Osteoblast (primary cell): ENCODE measurements around the gene AFDN. TPM values are rescaled to one million over a fixed set of nuclear protein-coding genes. Genes with fewer than 3 reads are reported as not detected.

ENCODE experiments used
- DNase-seq: peaks from one replicate; pipeline ENCODE4 v3.0.0; 2011; ENCODE audit warnings: low spot score, mixed read lengths; ENCODE audit not compliant: insufficient read length; ENCODE audit errors: missing footprints
- H2AFZ ChIP-seq: 2 replicates; pipeline ENCODE4 v1.6.0; 2011; ENCODE audit warnings: mild to moderate bottlenecking, low read length
- H3K27ac ChIP-seq: 2 replicates; pipeline ENCODE4 v1.5.1; 2011; ENCODE audit warnings: mild to moderate bottlenecking, low read depth, low read length, moderate library complexity
- H3K27me3 ChIP-seq: 2 replicates; pipeline ENCODE4 v1.6.0; 2012; ENCODE audit warnings: mild to moderate bottlenecking, control low read depth, inconsistent platforms, low read length, moderate library complexity; ENCODE audit not compliant: insufficient read depth
- H3K36me3 ChIP-seq: 2 replicates; pipeline ENCODE4 v1.5.1; 2011; ENCODE audit warnings: mild to moderate bottlenecking, low read length, control low read depth, moderate library complexity; ENCODE audit not compliant: insufficient read depth
- H3K4me1 ChIP-seq: 2 replicates; pipeline ENCODE4 v1.5.1; 2011; ENCODE audit warnings: mild to moderate bottlenecking, low read length, control low read depth, moderate library complexity; ENCODE audit not compliant: insufficient read depth
- H3K4me2 ChIP-seq: 2 replicates; pipeline ENCODE4 v1.6.0; 2011; ENCODE audit warnings: mild to moderate bottlenecking, low read length; ENCODE audit not compliant: insufficient read depth
- H3K4me3 ChIP-seq: fragments of 200-600 bp; sonication (generic); 3 replicates; pipeline ENCODE4 v1.5.1; 2012; ENCODE audit warnings: mild to moderate bottlenecking, low read length, inconsistent platforms; ENCODE audit not compliant: insufficient read depth
- H3K79me2 ChIP-seq: 2 replicates; pipeline ENCODE4 v1.6.0; 2012; ENCODE audit warnings: mild to moderate bottlenecking, low read length, control low read depth, inconsistent platforms; ENCODE audit not compliant: insufficient read depth
- H3K9me3 ChIP-seq: 2 replicates; pipeline ENCODE4 v1.5.1; 2011; ENCODE audit warnings: low read depth, low read length, control low read depth
- H4K20me1 ChIP-seq: 2 replicates; pipeline ENCODE4 v1.6.0; 2012; ENCODE audit warnings: mild to moderate bottlenecking, low read length, control low read depth; ENCODE audit not compliant: insufficient read depth
- total RNA-seq: library from RNA; depleted of rRNA; stranded (reverse); fragments of >200 nt; gene quantifications from 2 replicates; pipeline ENCODE4 v1.2.3, GENCODE V29; 2012
- TF ChIP-seq, protein P1 (sequence below): IDR thresholded peaks from 2 replicates; pipeline ENCODE4 v1.5.1; 2011; ENCODE audit warnings: mild to moderate bottlenecking, low read depth, low read length, moderate library complexity; ENCODE audit errors: extremely low read depth

AFDN gene
- total RNA-seq, 1 donor, result 52.5 TPM

DNA sequence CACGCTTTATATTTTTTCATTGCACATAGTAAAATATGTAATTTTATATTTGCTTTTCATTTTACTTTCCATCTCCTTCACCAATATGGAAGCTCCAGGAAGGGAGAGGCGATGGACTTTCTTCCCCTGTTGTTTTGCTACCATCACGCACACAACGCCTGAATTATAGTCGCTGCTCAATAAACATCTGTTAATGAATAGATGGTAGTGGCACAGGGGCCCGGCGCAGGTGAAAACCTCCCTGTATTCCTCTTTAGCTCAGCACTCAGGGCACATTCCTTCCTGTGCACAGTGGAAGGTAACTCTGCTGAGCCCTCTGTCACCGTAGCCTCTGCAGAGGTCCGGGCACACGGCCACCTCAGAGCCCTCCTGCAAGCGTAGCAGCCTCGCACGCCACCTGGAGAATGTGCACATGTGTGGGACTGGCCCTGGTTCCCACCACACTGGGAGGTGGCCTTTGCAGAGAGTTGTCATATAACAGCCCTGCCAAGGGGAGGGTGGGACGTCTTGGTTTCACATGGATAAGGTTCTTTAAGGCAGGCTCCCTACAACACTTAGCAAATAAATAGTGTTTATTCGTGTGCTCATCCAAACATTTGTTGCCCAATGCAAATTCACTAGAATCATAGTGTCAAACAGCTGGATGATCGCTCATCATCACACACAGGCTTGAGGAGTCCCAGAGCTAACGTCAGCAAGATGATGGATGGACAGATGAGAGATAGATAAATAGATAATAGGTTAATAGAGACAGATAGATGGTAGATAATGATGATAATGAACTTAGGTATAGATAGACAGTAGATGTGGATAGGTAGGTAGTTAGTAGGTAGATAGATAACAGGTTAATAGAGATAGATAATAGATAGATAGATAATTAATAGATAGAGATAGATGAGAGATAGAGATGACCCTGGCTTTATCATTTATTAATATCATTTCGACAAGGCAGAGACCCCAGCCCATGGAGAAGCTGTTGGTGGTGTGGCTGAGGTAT, 32.3 kb upstream of the AFDN start:
- no peak overlapping the region for H2AFZ ChIP-seq
- H3K36me3 ChIP-seq, result no peaks in the 10 kb centered on the region

DNA sequence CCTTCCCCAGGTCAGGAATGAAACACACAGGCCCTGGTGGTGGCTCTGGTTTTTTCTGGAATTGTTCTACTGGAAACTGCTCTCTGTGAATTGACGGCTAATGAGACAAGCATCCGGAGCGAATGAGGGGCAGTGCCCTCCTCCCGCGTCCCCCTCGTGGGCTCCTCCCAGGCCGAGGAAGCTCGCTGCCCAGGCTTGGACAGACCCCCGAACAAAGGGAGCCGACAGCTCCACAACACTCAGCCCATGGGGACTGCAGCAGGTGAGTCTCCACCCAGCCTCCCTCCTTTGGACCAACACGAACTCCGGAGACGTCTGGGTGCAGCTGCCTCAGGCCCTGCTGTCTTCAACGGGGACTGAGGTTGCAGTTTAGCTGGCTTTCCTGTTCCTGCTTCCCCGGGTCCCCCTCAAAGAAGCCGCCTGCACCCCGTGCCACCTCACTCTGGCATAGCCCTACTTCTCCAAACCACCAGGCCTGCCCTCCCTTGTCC, 31.3 kb upstream of the AFDN start:
- Histone ChIP-seq H3K9me3 (no peaks in the 10 kb centered on the region), H3K27ac (no peak overlapping the region), H3K4me3 (no peak overlapping the region), H3K79me2 (no peaks in the 10 kb centered on the region), H4K20me1 (no peaks in the 10 kb centered on the region), H3K36me3 (no peaks in the 10 kb centered on the region), H3K27me3 (no peaks in the 10 kb centered on the region), H3K4me1 (no peaks in the 10 kb centered on the region), H3K4me2 (no peak overlapping the region), H2AFZ (no peak overlapping the region)
- DNase-seq, result no peak
- TF ChIP-seq, protein P1, sequence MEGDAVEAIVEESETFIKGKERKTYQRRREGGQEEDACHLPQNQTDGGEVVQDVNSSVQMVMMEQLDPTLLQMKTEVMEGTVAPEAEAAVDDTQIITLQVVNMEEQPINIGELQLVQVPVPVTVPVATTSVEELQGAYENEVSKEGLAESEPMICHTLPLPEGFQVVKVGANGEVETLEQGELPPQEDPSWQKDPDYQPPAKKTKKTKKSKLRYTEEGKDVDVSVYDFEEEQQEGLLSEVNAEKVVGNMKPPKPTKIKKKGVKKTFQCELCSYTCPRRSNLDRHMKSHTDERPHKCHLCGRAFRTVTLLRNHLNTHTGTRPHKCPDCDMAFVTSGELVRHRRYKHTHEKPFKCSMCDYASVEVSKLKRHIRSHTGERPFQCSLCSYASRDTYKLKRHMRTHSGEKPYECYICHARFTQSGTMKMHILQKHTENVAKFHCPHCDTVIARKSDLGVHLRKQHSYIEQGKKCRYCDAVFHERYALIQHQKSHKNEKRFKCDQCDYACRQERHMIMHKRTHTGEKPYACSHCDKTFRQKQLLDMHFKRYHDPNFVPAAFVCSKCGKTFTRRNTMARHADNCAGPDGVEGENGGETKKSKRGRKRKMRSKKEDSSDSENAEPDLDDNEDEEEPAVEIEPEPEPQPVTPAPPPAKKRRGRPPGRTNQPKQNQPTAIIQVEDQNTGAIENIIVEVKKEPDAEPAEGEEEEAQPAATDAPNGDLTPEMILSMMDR, result no peak

More for the DNA sequence above, 32.3 kb upstream of the AFDN start:
- Histone ChIP-seq H3K27me3 (no peaks in the 10 kb centered on the region), H3K4me1 (no peaks in the 10 kb centered on the region), H3K9me3 (no peaks in the 10 kb centered on the region), H4K20me1 (no peaks in the 10 kb centered on the region), H3K4me3 (no peak overlapping the region), H3K27ac (no peak overlapping the region), H3K4me2 (no peak overlapping the region), H3K79me2 (no peaks in the 10 kb centered on the region)
- TF ChIP-seq, protein P1, result no peak
- DNase-seq, result no peak

DNA sequence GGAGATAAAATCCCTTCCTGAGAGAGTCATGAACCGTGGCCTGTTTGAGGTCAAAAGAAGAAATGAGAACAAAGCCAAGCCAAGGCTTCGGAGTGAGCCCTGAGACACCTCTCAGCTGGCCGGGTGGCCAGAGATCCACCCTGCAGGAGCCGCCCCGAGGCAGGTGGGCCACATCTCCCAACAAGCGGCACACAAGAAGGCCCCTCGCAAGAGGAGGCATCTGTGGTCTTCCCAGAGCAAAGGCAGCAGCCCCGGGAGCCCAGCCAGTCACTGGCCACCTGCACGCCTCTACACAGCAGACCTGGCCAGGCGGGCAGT, 30.9 kb upstream of the AFDN start:
- no peak for DNase-seq

More for the DNA sequence above, 30.9 kb upstream of the AFDN start:
- H3K9me3 ChIP-seq, result no peaks in the 10 kb centered on the region
- H3K79me2 ChIP-seq, result no peaks in the 10 kb centered on the region
- H4K20me1 ChIP-seq, result no peaks in the 10 kb centered on the region
- no peaks in the 10 kb centered on the region for H3K4me1 ChIP-seq
- H3K4me2 ChIP-seq, result no peak overlapping the region
- H3K27me3 ChIP-seq, result no peaks in the 10 kb centered on the region
- TF ChIP-seq, protein P1, result no peak
- H3K27ac ChIP-seq, result no peak overlapping the region
- H3K4me3 ChIP-seq, result no peak overlapping the region
- H2AFZ ChIP-seq, result no peak overlapping the region
- H3K36me3 ChIP-seq, result no peaks in the 10 kb centered on the region
